Stimulated activated CD4-positive, alpha-beta T cell treated with anti-CD3 and anti-CD28 coated beads, TNF-alpha, amount 100 ng/mL, for 4 hours (primary cell): ENCODE data around the gene DPH7.
"Not testable (repeated sequence)": the region's sequence is repeated elsewhere in the genome, so short reads cannot be mapped to it uniquely, and the experiment has no call there.

Experiments used
- DNase-seq, 3 experiments: peaks; one replicate each; pipeline ENCODE4 v3.0.0-alpha.2; 2020; ENCODE audit warnings: low read depth in 3 of 3

DPH7 gene

DNA sequence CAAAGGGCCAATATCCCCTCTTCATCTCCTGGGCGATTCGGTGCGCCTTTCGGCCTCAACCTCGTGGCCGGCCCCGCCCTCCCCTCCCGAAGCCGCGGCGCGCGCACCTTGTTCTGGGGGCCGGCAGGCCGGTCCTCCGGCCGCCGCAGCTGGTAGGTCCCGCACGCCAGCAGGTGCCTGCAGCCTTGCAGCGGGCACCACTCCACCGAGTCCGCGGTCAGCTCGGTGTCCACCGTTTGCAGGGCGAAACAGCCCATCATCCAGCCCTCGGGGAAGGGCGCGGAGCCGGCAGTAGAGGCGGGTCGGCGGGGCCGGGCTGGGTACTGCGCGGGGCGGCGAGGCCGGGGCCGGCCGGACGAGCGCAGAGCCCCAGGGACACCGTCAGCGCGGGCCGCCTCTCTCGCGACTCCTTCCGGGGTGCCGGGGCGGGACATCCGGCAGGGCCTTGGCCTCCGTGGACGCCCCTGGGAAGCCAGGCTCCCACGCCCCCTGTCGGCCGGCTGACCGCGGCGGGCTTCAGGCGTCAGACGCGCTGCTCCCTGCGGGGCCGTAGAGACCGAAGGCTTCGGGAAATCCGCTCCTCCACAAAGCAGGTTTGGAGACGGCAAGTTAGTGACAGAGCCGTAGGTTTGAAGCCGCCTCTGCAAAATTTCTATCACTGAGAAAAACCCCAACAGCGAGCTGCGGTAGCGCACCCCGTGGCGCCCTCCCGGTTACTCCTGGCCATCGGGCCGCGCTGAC, at the start of gene DPH7:
Gene DPH7, minus strand, starts transcription at position 408 of the 741 bp plus-strand sequence. Its CDS starts 148 bp downstream, at position 260.
- peak; percentile 87 to 98 (median 89) for DNase-seq

DNA sequence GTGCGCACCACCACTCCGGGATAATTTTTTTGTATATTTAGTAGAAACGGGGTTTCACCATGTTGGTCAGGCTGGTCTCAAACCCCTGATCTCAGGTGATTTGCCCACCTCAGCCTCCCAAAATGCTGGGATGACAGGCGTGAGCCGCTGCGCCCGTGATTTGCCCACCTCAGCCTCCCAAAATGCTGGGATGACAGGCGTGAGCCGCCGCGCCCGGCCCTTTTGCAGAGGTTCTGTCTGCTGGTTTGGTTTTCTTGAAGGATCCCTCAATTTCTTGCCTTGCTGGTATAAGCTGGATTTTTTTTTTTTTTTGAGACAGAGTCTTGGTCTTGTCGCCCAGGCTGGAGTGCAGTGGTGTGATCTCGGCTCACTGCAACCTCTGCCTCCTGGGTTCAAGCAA, 48.7 kb upstream of the DPH7 start:
- DNase-seq, result not testable (repeated sequence)

DNA sequence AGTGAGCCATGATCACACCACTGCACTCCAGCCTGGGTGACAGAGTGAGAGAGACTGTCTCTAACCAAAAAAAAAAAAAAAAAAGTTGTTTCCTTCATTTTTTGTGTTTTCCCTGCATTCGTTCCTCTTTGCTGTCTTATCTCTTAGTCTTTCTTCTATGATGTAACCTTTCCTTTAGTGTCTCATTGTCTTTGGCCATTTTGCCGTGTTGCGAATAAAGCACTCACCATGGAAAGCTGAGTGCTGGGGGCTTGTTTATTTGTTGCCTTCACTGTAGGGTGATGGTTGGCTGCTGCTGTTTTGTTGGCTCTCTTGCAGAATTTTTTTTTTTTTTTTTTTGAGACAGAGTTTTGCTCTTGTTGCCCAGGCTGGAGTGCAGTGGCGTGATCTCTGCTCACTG, 47.7 kb upstream of the DPH7 start:
- no peak for DNase-seq

DNA sequence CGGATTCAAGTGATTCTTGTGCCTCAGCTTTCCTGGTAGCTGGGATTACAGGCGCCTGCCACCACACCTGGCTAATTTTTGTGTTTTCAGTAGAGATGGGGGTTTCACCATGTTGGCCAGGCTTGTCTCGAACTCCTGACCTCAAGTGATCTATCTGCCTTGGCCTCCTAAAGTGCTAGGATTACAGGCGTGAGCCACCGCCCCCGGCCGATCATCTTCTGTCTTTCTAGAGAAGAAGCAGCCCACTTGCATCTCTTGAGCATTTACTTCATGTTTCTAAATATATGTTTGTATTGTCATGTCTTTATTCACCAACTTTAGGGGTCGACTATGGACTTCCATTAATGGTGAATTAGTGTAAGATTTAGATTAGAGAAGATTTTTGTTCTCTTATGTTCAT, 43.5 kb upstream of the DPH7 start:
- DNase-seq, result not testable (repeated sequence)

DNA sequence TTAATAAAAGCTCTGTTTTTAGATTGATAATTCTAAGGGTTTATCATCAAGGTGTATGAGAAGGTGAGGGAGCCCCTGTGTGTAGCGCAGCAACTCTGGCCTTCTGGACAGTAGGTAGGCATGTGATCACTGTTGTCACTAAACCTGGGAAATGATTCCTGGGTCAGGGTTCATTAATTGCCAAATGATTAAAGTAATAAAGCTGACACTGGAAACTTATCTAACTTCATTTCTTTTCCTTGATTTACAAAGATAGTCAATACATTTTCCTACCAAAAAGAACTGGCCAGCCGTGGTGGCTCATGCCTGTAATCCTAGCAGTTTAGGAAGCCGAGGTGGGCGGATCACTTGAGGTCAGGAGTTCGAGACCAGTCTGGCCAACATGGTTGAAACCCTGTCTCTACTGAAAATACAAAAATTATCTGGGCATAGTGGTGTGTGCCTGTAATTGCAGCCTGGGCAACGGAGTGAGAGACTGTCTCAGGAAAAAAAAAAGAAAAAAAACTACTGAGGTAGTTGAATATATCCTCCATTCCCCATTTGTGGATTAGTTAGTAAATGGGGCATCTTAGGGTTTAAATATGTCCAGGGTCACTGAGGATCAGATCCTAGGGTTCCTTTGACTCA, 42.5 kb upstream of the DPH7 start:
- no peak for DNase-seq

DNA sequence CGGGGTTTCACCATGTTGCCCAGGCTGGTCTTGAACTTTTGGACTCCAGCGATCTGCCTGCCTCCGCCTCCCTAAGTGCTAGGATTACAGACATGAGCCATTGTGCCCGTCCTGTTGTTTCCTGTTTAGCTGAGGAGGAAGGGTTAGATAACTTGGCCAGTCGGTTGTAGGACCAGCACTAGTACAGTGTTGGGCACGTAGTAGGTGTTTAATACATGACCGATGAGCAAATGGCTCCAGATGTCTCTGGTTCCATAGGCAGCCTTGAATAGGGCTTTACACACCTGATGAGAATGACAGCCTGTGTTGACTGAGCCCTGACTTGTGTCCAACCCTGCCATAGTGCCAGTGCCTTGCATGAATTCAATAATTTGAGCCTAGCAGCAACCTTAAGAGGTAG, 41.9 kb upstream of the DPH7 start:
- no peak for DNase-seq

DNA sequence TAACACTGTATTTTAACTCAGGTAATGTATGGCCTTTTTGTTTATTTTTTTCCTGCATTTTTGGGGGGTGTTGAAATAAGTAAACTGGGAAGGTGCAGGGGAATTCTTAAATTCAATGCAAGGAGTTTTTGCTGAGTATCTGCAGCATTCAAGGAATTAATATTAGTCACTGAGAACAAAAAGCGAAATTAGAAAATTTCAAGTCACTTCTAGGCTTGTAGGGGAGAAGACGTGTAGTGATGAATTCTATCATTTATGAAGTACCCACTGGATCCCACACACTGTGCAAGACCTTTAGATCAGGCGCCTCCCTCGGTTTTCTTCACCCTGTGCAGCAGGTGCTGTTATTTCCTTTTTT, 41.3 kb upstream of the DPH7 start:
- DNase-seq, result no peak

DNA sequence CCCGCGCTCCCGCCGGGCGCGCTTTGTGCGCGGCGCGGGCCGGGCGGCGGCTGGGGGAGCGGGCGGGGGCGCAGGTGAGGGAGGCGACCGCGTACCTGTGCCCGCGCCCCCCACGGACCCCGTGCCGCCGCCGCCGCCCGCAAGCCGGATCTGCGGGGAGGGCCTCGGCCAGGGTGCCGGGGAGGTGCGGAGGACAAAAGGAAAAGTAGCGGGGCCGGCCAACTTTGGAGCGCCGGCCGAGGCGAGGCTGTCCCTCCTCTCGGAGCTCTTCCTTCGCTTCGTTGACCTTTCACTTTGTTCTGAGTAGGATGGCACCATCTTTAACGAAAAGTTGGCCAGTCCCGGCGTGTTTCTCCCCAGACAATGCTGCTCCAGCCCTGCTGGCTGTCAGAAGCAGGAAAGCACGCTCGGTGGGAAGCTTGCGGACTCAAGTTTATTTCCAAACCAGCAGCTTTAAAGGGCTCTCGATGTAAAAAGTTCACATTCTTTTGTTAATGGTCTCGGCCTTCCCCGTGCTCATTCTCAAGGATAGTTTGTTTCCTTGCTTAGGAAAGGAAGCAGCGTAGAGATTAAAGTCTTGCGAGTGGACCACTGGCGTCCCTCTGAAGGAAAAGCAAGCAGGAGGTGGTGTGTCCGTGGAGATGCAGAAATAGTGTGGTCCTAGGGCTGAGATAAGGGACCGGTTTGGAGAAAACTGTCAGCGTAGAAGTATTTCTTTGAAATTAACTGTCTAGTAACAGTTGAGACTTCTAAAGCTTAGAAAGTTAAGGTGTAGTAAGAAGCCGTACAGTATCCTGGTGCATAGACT, 40.7 kb upstream of the DPH7 start:
- no peak for DNase-seq

DNA sequence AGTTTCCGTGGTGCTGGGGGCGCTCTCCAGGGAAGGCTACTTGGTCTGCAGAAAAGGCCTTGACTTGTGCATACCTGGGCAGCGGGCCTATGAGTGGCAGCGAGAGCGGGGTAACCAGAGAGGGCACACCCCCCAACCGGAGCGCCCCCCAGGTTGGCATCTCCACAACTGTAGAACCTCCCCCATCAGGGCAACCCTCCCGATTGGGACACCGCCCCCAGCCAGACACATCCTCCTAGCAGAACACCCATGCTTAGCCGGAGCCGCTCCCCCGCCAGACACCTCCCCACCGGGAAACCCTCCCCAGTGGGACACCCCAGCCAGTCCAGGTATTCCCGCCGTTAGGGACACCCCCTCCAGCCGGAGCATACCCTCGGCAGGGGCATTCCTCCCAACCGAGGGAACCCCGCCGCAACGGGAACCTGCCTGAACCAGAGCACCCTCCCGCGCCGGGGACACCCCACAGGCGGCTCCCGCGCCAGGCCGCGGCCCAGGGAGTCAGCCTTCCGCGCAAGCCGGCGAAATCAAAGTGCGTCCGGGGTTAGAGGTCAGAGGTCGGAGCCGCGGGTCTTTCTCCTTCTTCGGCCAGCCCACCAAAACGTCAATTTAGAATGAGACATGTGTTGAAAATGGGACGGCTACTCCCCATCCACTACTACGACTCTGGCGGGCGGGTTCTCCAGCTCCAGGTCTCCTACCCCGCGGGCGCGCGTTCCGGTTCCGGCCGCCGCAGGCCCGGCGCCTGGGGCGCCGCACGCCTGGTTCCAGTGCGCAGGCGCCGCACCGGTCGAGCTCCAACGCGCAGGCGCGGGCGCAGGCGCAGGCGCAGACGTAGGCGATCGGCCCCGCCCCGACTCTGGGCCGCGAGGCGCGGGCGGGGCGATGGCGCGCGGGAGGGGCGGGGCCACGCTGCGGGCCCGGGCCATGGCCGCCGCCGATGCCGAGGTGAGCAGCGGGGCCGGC, 39.7 kb upstream of the DPH7 start, which contains the start of gene EHMT1:
Gene EHMT1, plus strand, starts transcription at position 901 of the 963 bp plus-strand sequence. Its CDS starts 24 bp downstream, at position 925.
- DNase-seq, result peak; percentile 83 to 90 (median 84)

DNA sequence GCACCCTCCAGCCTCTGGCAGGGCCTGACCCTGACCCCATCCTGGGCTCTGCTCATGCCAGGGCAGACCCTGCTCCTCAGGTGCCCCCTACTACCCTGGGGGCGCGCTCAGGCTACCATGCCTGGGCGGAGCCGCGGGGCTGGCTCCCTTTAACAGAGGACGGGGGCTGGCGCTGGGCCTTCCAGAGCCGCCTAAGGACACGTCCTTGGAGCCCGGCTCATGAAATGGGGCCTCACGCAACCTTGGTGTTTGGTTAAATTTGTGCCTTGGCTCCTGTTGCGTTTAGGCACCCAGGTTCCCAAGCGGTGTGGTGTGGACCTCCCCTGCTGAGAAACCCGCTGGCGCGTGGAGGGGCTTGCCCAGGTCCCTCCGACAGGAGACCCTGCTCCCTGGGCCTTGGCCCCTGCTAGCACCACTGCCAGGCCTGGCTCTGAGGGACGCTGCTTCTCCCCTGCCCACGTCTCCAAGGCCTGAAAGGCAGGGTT, 36.7 kb upstream of the DPH7 start:
- DNase-seq, result no peak

DNA sequence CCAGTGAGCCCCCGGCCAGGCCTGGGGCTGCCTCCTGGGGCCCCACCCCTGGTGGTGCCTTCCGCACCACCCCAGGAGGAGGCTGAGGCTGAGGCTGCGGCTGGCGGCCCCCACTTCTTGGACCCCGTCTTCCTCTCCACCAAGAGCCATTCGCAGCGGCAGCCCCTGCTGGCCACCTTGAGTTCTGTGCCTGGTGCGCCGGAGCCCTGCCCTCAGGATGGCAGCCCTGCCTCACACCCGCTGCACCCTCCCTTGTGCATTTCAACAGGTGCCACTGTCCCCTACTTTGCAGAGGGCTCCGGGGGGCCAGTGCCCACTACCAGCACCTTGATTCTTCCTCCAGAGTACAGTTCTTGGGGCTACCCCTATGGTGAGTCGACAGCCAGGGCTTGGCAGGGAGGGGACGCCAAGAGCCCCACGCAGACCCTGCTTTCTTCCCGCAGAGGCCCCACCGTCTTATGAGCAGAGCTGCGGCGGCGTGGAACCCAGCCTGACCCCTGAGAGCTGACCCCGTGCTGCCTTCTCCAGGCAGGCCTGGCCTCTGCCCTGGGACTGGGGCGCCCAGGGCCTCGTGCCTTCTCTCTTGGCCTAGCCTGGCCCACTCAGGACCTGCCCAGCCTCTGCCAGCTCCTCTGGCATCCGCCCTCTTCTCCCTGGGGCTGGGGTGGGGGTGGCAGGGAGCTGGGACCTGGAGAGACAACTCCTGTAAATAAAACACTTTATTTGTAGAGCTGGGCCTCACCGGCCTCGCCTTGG, 36.1 kb upstream of the DPH7 start:
- no peak for DNase-seq

DNA sequence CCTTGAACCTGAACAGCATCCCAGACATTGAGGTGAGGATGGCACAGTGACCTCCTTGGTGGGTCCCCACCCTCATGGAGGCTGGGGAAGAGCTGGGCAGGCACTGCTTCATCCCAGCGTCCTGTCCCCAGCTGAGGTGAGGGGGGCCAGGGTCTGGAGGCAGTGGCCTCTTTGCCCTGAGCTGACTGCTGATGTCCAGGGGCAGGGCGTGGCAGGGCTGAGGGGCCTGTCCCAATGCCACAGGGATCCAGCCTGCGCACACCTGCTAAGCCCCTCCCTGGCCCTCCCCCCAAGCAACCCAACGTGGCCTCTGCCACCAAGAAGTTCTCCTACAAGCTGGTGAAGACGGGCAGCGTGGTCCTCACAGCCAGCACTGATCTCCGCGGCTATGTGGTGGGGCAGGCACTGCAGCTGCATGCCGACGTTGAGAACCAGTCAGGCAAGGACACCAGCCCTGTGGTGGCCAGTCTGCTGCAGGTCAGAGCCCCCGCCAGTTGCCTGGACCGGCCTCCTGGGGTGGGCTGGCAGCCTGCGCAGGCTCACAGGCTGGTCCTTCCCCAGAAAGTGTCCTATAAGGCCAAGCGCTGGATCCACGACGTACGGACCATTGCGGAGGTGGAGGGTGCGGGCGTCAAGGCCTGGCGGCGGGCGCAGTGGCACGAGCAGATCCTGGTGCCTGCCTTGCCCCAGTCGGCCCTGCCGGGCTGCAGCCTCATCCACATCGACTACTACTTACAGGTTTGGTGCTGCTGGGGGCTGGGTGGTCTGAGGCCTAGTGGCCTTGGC, 35.2 kb upstream of the DPH7 start:
- DNase-seq, result no peak

DNA sequence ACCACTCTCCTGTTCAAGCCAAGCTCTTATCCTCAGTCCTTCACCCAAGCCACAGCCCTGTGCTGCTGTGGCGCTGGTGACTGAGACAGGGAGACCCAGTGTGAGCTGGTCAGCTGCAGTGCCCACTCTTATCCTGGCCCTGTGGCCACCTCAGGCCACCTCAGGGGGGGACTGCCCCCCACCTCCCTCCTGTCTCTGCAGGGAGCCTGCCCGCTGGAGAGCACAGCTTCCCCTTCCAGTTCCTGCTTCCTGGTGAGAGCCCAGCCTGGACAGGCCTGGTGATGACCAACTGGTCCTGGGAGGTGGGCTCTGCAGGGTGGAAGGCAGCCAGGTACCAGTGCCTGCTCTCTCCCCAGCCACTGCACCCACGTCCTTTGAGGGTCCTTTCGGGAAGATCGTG, 34.5 kb upstream of the DPH7 start:
- DNase-seq, result no peak

DNA sequence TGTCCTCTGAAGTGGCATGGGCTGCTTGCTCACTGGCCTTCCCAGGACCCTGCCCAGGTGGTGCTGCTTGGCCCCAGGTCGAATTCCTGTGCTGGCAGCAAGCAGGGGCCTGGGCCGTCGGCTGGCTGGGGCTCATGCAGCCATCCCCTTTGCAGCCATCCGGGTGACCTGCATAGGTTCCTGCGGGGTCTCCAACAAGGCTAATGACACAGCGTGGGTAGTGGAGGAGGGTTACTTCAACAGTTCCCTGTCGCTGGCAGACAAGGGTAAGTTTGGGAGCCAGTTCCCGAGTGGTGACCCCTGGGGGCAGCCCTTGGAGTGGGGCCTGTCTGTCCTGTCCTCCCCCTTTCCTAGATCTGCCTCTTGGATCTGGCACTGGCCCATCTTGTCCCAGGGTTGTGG, 34.0 kb upstream of the DPH7 start:
- DNase-seq, result no peak

DNA sequence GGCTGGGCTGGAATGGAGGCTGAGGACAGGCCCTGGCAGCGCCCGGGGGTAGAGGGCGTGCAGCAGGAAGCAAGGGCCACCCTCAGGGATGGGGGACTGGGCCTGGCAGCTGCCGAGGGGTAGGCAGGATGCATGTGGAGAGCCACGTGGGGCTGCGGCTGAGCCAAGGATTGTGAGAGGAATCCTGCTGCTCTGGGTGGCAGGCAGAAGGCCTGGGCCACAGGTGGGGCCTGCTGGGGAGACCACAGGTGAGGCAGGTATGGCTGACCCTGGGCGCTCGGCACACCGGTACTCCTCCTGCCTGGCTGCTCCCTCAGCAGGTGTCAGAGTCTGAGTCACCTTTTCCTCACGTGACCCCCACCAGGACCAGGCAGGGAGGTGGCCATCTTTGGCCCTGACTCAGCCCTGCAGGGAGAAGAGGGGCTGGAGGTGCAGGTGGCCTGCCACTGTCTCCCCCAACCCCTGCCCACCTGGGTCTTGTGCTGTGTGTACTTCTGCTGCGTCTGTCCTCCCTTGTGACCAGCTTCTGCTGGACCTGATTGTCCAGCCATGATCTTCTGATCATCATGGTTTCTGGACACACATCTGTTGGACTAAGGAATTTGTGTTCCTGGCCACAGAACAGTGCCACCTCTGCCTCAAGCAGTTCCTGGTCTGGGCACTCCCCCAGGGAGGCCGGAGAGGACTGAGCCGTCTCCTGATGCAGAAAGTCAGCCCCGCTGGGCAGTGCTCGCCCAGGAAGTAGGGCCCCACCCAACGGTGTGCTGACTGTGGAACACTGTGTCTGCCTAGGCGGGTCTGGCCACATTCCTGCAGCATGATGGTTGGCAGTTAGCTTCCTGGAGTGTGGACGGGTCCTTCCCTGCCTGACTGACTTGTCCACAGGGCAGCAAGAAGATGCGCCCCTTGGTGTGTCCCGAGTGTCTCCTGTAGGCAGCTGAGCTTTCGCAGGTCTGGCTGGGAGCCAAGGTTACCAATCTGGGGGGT, 33.2 kb upstream of the DPH7 start:
- peak in 1 of 3 experiments; percentile 30 for DNase-seq

DNA sequence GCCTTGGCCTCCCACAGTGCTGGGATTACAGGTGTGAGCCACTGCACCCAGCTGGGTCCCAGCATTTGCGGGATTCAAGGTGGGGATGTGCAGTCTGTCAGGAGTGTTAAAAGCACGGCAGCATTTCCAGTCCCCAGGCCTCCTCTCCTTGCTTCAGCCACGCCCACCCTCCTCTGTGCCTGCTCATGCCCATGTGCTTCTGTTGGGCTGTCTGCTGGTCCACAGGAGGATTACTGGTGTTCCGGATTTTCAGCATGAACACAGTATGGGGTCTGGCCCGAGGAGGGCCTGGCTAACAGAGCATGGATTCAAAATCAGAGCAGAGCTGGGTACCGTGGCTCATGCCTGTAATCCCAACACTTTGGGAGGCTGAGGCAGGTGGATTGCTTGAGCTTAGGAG, 32.2 kb upstream of the DPH7 start:
- DNase-seq, result no peak

DNA sequence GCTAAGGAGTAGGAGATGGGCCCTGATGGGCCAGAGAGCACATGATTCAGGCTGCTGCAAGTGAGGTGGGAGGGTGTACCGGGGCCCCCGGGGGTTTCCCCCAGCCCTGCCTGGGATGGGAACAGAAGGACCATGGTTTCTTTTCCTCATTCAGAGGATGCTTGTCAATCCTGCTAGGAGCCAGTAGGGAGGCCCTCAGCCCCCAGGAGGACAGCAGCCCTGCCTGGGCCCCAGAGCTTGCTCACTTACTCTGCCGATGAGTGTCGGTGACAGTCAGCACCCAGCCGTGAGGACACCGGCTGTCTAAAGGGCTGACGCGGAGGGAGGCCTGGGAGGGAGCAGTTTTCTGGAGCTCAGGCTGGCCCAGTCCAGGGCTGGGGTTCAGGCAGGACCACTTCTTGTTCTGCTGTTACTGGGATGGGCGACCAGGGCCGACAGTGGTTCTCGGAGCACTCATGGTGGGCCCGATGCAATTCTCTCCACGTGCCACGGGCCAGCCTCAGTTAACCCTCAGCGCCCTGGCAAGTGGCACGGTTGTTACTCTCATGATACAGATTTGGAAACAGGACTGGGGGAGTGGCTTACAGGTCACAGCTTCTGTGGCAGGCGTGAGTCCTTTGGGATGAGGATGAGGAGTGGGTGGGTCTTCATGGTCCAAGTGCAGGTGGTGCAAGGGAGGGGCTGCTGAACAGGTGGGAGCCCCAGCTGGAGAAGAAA, 28.6 kb upstream of the DPH7 start:
- DNase-seq, result no peak

DNA sequence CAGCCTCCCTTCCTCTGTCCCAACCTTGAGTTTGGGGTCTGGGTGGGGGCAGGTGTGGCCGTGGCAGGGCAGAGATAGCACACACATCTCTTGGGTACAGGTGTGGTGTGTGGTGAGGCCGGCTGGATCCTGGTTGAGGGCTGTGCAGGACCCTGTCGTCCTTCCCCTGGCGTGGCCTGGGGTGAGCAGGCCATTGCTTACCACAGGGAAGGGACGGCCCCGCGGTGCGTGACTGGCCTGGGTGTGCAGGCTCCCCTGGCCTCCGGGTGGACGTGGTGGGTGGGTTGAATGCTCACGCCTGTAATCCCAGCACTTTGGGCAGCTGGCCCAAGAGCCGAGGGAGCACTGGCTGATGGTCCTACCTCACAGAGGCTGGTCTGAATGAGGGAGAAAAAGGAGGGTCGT, 28.0 kb upstream of the DPH7 start:
- DNase-seq, result no peak
